ENCODE measurements around the gene CCL27. TPM values are rescaled to one million over a fixed set of nuclear protein-coding genes. Genes with fewer than 3 reads are reported as not detected.

The CCL27 gene
- total RNA-seq, 1 donor from 2014 or later: not detected

GRCh38 chr9:34612788-34613390 lies 49.6 kb downstream of the CCL27 start:
- Histone ChIP-seq H3K9ac (ENCODE audit: low read depth in 1 of 3, low read length in 3 of 3) (peak overlapping the region in 2 of 3 donors; percentile 95 to 98), H3K27me3 (ENCODE audit: control insufficient read depth in 3 of 3, insufficient read depth in 3 of 3, low read length in 3 of 3) (no peaks in the 10 kb centered on the region), H3K4me1 (ENCODE audit: control insufficient read depth in 3 of 3, insufficient read depth in 3 of 3, low read length in 3 of 3) (peaks cover 28 to 34% (median 29%) of the 10 kb centered on the region in 3 donors), H3K27ac (ENCODE audit: low read depth, low read length) (peak overlapping the region; percentile 88), H3K9me3 (ENCODE audit: control insufficient read depth in 3 of 3, low read length in 3 of 3) (no peaks in the 10 kb centered on the region), H3K4me3 (ENCODE audit: low read length in 3 of 3) (peak overlapping the region; percentile 72 to 93 (median 82)), H3K36me3 (ENCODE audit: control insufficient read depth in 3 of 3, insufficient read depth in 3 of 3, low read length in 3 of 3) (peaks cover 30 to 46% (median 43%) of the 10 kb centered on the region in 3 donors)

Small RNA genes within 50 kb of the gene (small RNA-seq; reads per million reads assigned to genes)
- gene CCL27: not detected

Other genes with a start within 250 kb of the CCL27 start
- gene FAM219A, start 204.1 kb downstream of the CCL27 start, total RNA-seq: 2.6 TPM
- not detected for gene DNAI1, start 203.9 kb downstream of the CCL27 start, total RNA-seq
- gene ENHO, start 139.7 kb downstream of the CCL27 start, total RNA-seq: 4.2 TPM
- gene CNTFR, start 72.9 kb downstream of the CCL27 start, total RNA-seq: 3.1 TPM
- gene RPP25L, start 50.6 kb downstream of the CCL27 start, total RNA-seq: 25.6 TPM
- gene DCTN3, start 42.2 kb downstream of the CCL27 start, total RNA-seq: 67.8 TPM
- gene ARID3C, start 33.6 kb downstream of the CCL27 start, total RNA-seq: not detected
- 14.1 TPM for gene SIGMAR1, start 24.9 kb downstream of the CCL27 start, total RNA-seq
- 23.0 TPM for gene GALT, start 16.0 kb downstream of the CCL27 start, total RNA-seq
- 75.7 TPM for gene IL11RA, start 10.5 kb downstream of the CCL27 start, total RNA-seq
- gene CCL19, start 28.6 kb upstream of the CCL27 start, total RNA-seq: not detected
- gene CCL21, start 47.5 kb upstream of the CCL27 start, total RNA-seq: 15.7 TPM

All from skeletal muscle tissue (tissue), 5 donors.